OCI-LY7 (cell line): ENCODE measurements around the gene ZBTB48.

Experiments
- CTCF ChIP-seq: fragments of 200-600 bp; sonication (generic); conservative IDR thresholded peaks from 2 replicates; pipeline ENCODE4 v1.5.1; 2014; ENCODE audit warnings: mild to moderate bottlenecking, antibody characterized with exemption, low read length, moderate library complexity, mixed read lengths
- EZH2phosphoT487 ChIP-seq: fragments of 200-600 bp; sonication (generic); IDR thresholded peaks from 2 replicates; pipeline ENCODE4 v1.6.1; 2018; ENCODE audit warnings: low read depth, borderline replicate concordance, mild to moderate bottlenecking, mixed run types, antibody characterized with exemption, low read length, moderate library complexity, mixed read lengths

- no peak for TF ChIP-seq CTCF
- TF ChIP-seq EZH2phosphoT487 = no peak
Measured at GRCh38 chr1:6585841-6586240, 6.0 kb downstream of the ZBTB48 start.
